RWPE1 (cell line): ENCODE measurements around the gene SPTLC2.

Experiments
- CTCF ChIA-PET: fragments of 350-600 bp; sonication (Branson Sonifier 250); formaldehyde crosslinking; extraction: SDS; loops from one replicate; lab custom pipeline; 2021; lab: Yijun Ruan, JAX
- POLR2A ChIA-PET: fragments of 400-600 bp; formaldehyde crosslinking; extraction: SDS; loops from one replicate; lab custom pipeline; 2020; ENCODE audit warnings: antibody characterized with exemption; ENCODE audit not compliant: low non-redundant PET; lab: Yijun Ruan, JAX
- DNase-seq: peaks from one replicate; pipeline ENCODE4 v3.0.0; 2012; ENCODE audit warnings: low spot score
- H3K27ac ChIP-seq: fragments of 450-650 bp; 2 replicates; pipeline ENCODE4 v1.5.1; 2017
- TF ChIP-seq, protein P1 (sequence below): fragments of 450-650 bp; conservative IDR thresholded peaks from 2 replicates; pipeline ENCODE4 v1.5.1; 2017; ENCODE audit warnings: low read depth, mild to moderate bottlenecking

Gene SPTLC2

DNA sequence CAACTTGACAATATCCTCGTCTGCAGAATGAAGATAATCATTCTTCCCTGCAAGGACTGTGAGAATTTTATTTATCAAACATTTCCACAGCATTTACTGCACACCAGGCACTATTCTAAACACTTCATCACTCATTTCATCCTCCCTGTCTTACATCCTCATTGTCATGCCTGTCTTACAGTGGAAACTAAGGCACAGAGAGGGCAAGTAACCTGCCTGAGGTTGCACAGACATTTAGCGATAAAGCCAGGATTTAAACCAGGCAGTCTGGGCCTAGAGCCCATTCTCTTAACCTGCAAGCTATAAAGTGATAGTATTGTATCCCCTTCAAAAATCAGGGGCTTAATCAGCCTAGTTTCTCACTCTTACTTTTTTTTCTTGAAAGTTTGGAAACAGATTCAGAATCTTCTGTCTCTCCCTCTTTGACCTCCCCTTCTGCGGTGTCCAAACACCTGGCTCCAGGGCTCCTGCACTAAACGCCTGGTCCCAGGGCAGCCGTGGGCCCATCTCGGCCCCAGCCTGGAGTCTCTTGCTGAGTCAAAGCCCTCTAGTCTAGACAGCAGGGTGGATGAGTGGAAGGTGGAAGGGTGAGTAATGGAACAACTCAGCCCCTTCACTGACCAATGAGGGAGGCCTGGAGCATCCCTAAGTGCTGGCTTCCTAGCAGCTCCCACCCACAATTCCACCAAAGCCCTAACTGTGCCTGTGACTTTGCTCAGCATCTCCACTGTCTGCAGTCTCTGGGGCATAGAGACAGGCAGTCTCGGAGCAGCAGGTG is 130.3 kb downstream of the SPTLC2 start:
- H3K27ac ChIP-seq: no peak overlapping the region
- peak; percentile 55 for DNase-seq
- ChIA-PET CTCF (no interaction called here), POLR2A (no interaction called here)
- TF ChIP-seq, protein P1, sequence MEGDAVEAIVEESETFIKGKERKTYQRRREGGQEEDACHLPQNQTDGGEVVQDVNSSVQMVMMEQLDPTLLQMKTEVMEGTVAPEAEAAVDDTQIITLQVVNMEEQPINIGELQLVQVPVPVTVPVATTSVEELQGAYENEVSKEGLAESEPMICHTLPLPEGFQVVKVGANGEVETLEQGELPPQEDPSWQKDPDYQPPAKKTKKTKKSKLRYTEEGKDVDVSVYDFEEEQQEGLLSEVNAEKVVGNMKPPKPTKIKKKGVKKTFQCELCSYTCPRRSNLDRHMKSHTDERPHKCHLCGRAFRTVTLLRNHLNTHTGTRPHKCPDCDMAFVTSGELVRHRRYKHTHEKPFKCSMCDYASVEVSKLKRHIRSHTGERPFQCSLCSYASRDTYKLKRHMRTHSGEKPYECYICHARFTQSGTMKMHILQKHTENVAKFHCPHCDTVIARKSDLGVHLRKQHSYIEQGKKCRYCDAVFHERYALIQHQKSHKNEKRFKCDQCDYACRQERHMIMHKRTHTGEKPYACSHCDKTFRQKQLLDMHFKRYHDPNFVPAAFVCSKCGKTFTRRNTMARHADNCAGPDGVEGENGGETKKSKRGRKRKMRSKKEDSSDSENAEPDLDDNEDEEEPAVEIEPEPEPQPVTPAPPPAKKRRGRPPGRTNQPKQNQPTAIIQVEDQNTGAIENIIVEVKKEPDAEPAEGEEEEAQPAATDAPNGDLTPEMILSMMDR: no peak

DNA sequence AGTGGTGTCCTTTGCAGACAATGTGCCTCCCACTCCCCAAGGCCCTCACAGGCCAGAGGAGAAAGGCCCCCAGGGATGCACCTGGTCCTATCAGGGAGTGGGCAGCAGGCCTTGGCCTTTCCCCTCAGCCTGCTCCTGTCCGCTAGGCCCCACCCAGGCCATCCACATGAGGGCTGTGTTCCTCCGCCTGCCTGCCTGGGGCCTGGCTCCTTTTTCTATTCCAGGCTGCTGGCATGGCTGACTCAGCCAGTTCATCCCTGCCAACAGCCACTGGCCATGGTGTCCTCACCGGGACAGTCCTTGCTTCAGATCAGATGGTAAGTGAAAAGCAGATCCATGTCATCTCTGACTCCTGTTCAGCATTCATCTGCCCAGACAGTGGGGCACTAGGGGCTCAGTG is 131.2 kb downstream of the SPTLC2 start:
- no peak overlapping the region for H3K27ac ChIP-seq
- TF ChIP-seq, protein P1: no peak
- DNase-seq: no peak
- POLR2A ChIA-PET: no interaction called here
- CTCF ChIA-PET: no interaction called here

- ChIA-PET CTCF (no interaction called here), POLR2A (no interaction called here)
- H3K27ac ChIP-seq: no peak overlapping the region
- DNase-seq: no peak
- TF ChIP-seq, protein P1: no peak
Measured at GRCh38 chr14:77482422-77482821, 134.0 kb downstream of the SPTLC2 start.

DNA sequence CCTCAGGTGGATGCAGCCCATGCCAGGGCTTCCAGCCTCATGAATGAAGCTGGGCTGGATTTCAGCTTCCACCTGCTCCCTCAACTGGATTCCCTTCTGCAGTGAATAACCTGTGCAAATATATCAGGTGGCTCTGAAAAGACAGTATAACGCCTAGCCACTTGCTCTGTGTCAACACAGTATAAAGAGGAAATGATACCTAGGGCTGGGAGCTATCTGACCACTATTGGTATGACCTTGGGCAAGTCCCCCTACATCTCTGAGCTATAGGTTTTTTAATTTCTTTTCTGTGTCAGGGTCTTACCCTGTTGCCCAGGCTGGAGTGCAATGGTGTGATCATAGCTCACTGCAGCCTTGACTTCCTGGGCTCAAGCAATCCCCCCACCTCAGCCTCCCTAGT is 137.6 kb downstream of the SPTLC2 start:
- TF ChIP-seq, protein P1: no peak
- POLR2A ChIA-PET: no interaction called here
- no peak for DNase-seq
- CTCF ChIA-PET: no interaction called here
- H3K27ac ChIP-seq: no peak overlapping the region

- TF ChIP-seq, protein P1: no peak
- ChIA-PET POLR2A (no interaction called here), CTCF (interaction anchor here (1.0 to 1.5 kb wide), 2 partner anchors 20 to 606 kb away, joined by 3 to 5 read pairs; partner anchors contain the start of gene AHSA1)
- DNase-seq: no peak
- H3K27ac ChIP-seq: no peak overlapping the region
Measured at GRCh38 chr14:77478029-77478428, 138.4 kb downstream of the SPTLC2 start.

DNA sequence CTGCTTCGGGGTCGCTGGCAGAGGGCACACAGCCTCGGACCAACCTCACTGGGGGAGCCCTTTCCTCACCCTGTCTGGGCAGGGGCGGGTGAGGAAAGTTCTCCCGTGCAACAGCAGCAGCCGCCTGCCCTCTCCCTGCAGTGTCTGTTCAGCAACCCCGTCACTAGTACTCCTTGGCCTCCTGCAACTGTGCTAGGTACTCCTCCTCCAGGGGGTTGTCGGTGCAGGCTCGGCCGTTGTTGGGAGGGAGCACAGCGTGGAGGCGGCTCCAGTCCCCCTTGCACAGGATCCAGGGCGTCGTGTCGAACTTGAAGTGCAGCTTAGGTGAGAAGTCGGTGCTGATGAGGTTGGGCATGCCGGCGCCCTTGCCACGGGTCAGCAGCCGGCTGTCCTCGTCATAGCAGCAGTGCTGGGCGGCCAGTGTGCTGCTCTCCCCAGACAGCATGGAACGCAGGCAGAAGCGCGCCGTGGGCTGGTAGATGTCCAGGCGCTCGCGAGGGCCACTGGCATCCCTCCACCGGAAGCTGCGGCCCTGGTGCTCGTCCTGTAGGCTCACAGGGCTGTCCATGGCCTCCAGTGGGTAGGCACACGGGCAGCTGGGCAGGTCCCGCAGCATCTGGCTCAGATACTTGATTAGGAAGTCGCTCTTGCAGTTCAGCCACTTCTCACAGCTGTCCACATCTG is 140.9 kb downstream of the SPTLC2 start:
- no peak overlapping the region for H3K27ac ChIP-seq
- no peak for DNase-seq
- ChIA-PET CTCF (interaction anchor here (0.7 kb wide), 1 partner anchor 11 kb away, joined by 3 read pairs; no protein-coding TSS in a partner anchor), POLR2A (no interaction called here)
- TF ChIP-seq, protein P1: no peak
